Activated gamma-delta T cell (primary cell): ENCODE measurements around the gene MOCS3.

Experiments used
- DNase-seq: peaks from one replicate; lab custom pipeline; 2025; lab: John Stamatoyannopoulos, UW
- total RNA-seq, 2 donors: gene quantifications; one replicate each; lab custom pipeline; 2026; lab: John Stamatoyannopoulos, UW

MOCS3 gene, protein sequence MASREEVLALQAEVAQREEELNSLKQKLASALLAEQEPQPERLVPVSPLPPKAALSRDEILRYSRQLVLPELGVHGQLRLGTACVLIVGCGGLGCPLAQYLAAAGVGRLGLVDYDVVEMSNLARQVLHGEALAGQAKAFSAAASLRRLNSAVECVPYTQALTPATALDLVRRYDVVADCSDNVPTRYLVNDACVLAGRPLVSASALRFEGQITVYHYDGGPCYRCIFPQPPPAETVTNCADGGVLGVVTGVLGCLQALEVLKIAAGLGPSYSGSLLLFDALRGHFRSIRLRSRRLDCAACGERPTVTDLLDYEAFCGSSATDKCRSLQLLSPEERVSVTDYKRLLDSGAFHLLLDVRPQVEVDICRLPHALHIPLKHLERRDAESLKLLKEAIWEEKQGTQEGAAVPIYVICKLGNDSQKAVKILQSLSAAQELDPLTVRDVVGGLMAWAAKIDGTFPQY
- 15.8 to 17.3 reads per million in 2 donors for total RNA-seq

DNA sequence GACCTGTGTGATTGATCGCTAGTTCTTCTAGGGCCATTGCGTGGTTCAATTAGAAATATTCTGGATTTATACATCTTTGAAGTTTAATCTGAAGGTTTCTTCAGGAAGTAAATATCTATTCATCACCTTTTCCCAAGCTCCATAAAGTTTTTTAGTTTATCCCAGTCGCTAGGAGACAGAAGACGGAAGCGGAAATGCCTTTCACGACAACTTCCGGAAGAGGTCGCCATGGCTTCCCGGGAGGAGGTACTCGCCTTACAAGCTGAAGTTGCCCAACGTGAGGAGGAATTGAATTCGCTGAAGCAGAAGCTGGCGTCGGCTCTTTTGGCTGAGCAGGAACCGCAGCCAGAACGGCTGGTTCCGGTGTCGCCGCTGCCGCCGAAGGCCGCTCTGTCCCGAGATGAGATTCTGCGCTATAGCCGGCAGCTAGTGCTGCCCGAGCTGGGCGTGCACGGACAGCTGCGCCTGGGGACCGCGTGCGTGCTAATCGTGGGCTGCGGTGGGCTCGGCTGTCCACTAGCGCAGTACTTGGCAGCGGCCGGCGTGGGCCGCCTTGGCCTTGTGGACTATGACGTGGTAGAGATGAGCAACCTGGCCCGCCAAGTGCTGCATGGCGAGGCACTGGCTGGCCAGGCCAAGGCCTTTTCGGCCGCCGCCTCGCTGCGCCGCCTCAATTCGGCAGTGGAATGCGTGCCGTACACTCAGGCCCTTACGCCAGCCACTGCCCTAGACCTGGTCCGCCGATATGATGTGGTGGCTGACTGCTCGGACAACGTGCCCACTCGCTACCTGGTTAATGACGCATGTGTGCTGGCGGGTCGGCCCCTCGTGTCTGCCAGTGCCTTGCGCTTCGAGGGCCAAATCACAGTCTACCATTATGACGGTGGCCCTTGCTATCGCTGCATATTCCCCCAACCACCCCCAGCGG lies at the start of gene MOCS3:
Gene MOCS3 (plus strand): TSS at position 204 of the 928 bp plus-strand sequence. CDS start 25 bp downstream, at position 229.
- DNase-seq: peak; percentile 23

DNA sequence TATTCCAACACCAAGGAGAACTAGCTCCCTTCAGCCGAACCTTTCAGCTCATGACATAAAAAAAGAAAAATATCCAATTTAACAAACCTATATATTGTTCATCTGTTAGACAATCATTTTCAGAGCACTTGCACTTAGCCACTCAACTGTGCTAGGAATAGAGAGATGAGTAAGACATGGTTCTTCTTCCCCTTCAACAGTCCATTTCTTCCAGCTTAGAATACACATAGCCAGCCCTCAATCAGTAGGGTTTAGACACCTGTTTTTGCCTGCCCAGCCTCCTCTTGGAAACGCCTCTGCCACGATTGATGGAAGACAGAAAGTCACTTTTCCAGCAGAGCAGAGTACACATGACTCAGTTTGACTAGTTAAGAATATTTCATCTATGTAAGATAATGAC lies 49.2 kb upstream of the MOCS3 start:
- DNase-seq: no peak

GRCh38 chr20:50911030-50911429 lies 47.6 kb upstream of the MOCS3 start:
- no peak for DNase-seq

DNA sequence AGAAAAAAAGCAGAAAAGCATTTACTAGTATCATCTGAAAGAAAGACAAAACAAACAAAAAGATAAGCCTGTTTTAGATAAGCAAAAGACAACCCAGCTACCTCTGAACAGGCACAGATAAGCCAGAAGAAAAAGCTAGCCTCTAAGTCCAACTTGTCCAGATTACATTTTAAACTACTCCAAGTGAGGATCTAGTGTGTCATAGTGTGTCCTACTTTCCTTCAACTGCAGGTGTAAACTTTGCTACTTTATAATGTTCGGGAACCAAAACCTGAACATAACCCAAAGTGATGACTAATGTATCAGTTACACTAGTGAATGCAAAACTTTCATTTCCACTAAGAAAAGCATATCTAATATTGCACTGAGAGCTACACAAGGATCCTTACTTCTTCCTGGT lies 46.9 kb upstream of the MOCS3 start:
- DNase-seq: no peak

DNA sequence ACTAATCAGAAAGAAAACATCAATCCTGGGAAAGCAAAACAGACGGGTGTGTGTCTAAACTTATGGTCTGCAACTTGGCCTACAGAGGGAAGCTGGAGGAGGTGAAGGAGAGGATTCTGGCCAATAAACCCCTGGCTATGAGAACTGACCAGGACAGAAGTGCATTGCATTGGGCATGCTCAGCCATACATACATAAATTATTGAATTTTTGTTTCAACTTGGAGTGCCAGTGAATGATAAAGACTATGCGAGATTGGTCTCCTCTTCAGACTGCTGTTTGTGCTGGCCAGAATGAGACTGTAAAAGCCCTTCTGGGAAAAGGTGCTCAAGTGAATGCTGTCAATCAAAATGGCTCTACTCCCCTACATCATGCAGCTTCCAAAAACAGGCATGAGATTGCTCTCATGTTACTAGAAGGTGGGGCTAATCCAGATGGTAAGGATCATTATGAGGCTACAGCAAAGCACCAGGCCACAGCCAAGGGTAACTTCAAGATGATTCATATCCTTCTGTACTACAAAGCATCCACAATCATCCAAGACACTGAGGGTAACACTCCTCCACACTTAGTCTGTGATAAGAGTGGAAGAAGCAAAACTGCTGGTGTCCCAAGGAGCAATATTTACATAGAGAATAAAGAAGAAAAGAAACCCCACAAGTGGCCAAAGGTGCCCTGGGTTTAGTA lies 44.8 kb upstream of the MOCS3 start:
- DNase-seq: no peak

DNA sequence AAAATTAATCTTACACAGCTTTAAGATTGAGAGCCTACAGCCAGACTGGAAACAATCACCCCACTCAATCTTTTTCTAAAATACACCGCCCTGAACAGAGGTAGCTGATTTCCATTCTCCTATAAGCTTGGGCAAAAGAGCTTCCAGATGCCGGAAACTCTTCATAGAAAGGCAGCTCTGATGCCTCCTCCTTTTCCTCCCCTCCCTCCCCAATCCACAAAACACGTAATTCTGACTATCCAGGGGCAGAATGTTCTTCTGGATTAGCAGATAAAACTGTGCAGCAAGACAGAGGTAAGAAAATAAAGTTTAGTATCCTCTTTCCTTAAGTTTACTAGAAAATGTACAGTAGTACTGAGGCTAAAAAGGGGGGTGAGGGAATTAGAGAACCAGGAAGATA lies 43.2 kb upstream of the MOCS3 start:
- no peak for DNase-seq

- no peak for DNase-seq
These were observed 42.4 kb upstream of the MOCS3 start for GRCh38 chr20:50916257-50916656.

DNA sequence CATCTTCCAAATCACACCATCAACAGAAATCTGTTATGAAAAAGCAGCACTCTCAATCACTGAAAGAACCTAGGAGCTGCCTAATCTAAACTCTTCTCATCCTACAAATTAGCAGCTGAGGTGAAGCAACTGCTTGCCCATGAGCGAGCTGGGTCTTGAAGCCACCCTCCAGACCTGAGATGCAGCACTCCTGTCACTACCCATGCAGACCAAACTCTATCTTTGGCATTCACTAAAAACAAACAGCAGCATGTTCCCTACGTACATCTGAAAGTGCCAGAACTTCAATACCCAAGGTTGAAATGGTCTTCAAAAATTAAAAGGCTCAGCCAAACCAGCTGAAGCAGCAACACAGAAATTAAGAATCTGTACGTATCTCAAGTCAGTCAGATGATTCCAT lies 41.7 kb upstream of the MOCS3 start:
- DNase-seq: no peak

DNA sequence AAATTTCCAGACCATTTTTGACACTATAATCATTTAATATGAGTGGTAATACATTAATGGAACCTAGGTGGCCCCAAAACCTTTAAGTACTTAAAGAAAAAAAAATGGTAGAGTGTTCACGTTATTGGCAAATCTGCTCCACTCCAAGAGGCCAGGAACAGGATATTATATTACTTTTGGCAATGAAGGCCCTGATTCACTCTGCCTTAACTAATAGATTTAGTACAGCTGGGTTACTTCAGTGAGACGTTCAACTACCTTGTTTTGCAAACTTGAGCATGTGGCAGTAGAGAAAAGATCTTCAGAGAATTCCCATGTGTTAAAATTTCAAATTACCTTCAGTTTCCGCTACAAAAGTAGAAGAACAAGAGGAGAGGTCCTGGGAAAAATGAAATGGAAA lies 40.2 kb upstream of the MOCS3 start:
- DNase-seq: no peak

DNA sequence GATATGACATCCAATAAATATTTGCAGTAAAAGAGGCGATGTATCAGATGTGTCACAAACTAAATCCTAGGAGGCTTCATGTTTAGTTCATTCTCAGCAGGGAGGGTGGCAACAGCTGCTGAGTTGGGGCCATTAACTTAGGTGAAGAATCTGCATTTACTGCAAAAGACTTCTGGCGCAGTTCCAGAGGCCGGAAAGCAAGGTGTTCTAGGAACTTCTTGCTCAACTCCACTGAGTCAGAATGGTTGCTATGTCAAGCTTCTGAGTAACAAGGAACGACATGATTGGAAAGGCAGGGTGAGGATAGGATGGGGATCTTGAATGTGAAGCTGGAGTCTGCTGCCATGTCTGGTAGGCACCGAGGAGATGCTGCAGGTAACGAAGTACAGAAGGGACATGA lies 39.1 kb upstream of the MOCS3 start:
- DNase-seq: no peak

GRCh38 chr20:50920997-50921396 lies 37.6 kb upstream of the MOCS3 start:
- DNase-seq: no peak

GRCh38 chr20:50921803-50922501 lies 36.7 kb upstream of the MOCS3 start:
- DNase-seq: no peak

DNA sequence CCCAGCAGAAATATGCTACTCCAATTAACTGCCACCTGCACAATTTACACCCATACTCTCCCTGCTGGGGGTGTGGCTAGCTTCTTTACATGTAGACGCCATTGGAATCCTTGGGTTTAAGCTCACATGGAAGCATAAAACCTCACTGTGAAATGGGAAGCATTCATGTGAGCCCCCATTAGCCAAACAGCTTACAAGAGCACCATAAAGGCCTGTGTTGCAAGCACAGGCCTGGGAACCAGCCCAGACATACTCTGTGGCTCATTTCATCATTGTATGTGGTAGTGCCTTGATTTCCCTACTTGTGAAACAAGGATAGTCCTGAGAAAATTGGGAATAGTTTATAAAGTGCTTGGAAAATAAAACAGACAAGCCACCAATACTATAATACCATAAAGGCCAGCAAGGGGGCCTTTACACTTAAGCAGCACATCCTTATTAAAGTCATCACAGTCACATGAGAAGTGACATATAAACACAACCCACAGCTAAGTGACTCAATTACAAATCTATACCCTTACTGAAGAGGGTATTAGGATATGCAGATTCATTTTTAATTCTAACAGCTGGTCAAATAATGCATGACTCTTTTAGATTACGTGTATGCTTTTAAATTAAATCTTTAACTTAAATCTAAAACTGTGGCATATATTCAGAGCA lies 34.2 kb upstream of the MOCS3 start:
- no peak for DNase-seq

GRCh38 chr20:50926530-50926929 lies 32.1 kb upstream of the MOCS3 start:
- no peak for DNase-seq

- DNase-seq: no peak
These were observed 30.1 kb upstream of the MOCS3 start for GRCh38 chr20:50928469-50928868.

GRCh38 chr20:50929299-50930138 lies 29.1 kb upstream of the MOCS3 start:
- no peak for DNase-seq

DNA sequence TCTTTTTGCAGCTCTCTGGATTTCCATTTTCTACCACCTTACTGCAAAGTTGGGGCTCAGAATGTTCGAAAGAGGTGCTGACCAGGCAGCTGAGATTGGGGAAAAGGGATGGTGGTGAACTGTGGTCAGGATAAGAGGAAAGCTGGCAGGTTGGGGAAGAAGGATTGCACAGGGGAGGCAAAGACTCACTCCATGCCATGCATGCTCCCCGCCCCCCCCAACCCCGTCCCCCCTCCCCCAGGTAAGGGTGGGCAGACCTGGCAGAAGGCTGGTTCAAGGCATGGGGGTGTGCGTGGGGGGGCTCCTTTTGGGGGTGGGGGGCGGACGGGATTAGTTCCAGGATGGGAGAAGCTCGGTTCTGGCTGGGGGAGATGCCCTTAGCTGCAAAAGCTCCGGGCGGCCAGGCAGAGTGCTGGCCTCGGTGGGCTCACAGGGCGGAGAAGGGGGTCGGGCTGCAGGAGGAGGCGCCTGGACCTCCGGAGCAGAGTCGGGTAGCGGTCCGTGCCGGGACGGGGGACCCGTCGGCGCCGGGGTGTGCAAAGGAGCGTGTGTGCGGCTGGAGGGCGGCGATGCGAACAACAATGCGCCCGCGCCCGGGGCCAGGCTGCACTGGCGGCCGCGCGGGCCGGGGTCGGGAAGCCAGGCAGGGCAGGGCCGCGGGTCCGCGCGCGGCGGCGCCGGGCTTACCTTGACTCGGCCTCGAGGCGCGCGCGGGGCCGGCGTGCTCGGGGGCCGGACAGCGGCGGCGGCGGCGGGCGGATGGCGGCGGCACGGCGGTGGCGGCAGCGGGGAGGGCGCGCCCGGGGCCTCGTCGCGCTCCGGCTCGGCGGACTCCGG lies 28.3 kb upstream of the MOCS3 start:
- DNase-seq: no peak

DNA sequence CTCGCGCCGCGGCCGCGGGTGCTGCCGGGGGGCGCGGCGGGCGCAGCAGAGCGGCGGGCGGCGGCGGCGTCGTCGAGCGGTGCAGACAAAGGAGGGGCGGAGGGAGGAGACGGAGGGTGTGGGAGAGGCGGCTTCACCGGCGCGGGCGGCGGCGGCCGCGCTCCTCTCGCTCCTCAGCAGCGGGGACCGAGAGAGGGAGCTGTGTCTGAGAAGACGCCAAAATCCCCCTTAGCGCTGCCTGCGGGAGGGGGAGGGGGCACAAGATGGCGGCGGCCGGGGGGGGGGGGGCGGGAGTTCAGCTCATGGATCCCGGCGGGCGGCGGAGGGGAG lies 27.7 kb upstream of the MOCS3 start:
- DNase-seq: peak; percentile 58

DNA sequence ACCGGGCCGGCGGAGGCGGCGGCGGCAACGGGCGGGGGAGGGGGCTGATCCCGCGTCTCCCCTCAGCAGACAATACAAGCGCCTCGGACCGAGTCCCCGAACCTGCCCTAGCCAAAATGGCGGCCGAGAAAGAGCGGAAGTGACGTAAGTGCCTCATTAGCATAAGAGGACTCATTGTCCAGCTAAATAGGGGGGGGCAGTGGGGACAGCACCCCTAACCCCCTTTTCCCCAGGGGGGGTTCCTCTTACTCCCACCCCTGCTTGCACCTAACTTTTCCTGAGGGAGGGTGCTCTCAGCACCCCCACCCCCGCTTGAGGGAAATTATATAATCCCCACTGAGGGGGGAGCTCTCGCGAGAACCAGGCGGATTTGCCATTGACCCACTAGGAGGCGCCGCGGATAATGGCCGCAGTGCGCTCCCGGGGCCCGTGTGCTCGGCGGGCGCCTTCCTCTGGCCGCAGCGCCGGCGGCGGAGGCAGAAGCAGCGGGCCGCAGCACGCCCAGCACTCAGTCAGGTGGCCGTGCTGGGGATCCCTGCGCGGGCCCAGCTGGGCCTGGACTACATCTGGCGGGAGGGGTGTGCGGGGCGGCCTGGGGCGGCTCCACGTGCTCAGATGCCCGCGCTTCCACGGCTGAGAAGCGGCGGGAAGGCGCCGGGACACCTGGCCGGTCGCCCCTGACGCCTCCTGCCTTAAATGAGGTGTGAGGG lies 27.2 kb upstream of the MOCS3 start, which contains the start of gene ADNP:
Gene ADNP (minus strand): TSS at position 132 of the 710 bp plus-strand sequence. CDS start 27,441 bp downstream, outside the sequence.
- DNase-seq: peak; percentile 77
